Karpas-422 (cell line): ENCODE data around the gene TCTN1. TPM values are rescaled to one million over a fixed set of nuclear protein-coding genes. Genes with fewer than 3 reads are reported as not detected.
A peak's percentile ranks its signal among the peaks of the same experiment; 100 is the strongest.
"Not testable (repeated sequence)": the region's sequence is repeated elsewhere in the genome, so short reads cannot be mapped to it uniquely, and the experiment has no call there.

ENCODE experiments used
- DNase-seq: peaks from one replicate; pipeline ENCODE4 v3.0.0-alpha.2; 2015
- H2AFZ ChIP-seq: fragments of 200-600 bp; sonication (generic); 2 replicates; pipeline ENCODE4 v1.6.1; 2014; ENCODE audit warnings: antibody characterized with exemption, low read length, mixed read lengths
- H3K27ac ChIP-seq: fragments of 200-600 bp; sonication (generic); 2 replicates; pipeline ENCODE4 v1.5.1; 2014; ENCODE audit warnings: mild to moderate bottlenecking, low read length, moderate library complexity
- H3K27me3 ChIP-seq: fragments of 200-600 bp; sonication (generic); 2 replicates; pipeline ENCODE4 v1.6.1; 2014; ENCODE audit warnings: low read length, mixed read lengths
- H3K36me3 ChIP-seq: fragments of 200-600 bp; sonication (generic); 2 replicates; pipeline ENCODE4 v1.6.1; 2014; ENCODE audit warnings: low read length, mixed read lengths; ENCODE audit not compliant: insufficient read depth
- H3K4me1 ChIP-seq: fragments of 200-600 bp; sonication (generic); 2 replicates; pipeline ENCODE4 v1.6.1; 2014; ENCODE audit warnings: mild to moderate bottlenecking, low read length, mixed read lengths
- H3K4me2 ChIP-seq: fragments of 200-600 bp; sonication (generic); 2 replicates; pipeline ENCODE4 v1.6.1; 2014; ENCODE audit warnings: low read length, low read depth, mild to moderate bottlenecking; ENCODE audit not compliant: poor library complexity, severe bottlenecking
- H3K4me3 ChIP-seq: fragments of 200-600 bp; sonication (generic); 2 replicates; pipeline ENCODE4 v1.5.1; 2014; ENCODE audit warnings: mild to moderate bottlenecking, antibody characterized with exemption, low read length, mixed read lengths
- H3K79me2 ChIP-seq: fragments of 200-600 bp; sonication (generic); 2 replicates; pipeline ENCODE4 v1.6.1; 2014; ENCODE audit warnings: mild to moderate bottlenecking, low read length, mixed read lengths
- H3K9ac ChIP-seq: fragments of 200-600 bp; sonication (generic); 2 replicates; pipeline ENCODE4 v1.6.0; 2014; ENCODE audit warnings: low read length
- H3K9me2 ChIP-seq: fragments of 200-600 bp; sonication (generic), shearing (Covaris generic); replicated peaks from 2 replicates; pipeline ENCODE4 v1.6.0; 2014; ENCODE audit warnings: mild to moderate bottlenecking, low read length, moderate library complexity; ENCODE audit not compliant: insufficient read depth
- H3K9me3 ChIP-seq: fragments of 300-700, 200-600 bp; sonication (generic); 2 replicates; pipeline ENCODE4 v1.6.1; 2014; ENCODE audit warnings: low read length, mixed read lengths
- H4K20me1 ChIP-seq: fragments of 200-600 bp; sonication (generic); 2 replicates; pipeline ENCODE4 v1.6.1; 2014; ENCODE audit warnings: mild to moderate bottlenecking, antibody characterized with exemption, low read length, low read depth; ENCODE audit not compliant: insufficient read depth
- total RNA-seq: library from RNA; depleted of rRNA; stranded (reverse); fragments of >200 nt; shearing (Covaris generic); gene quantifications from 2 replicates; pipeline ENCODE4 v1.2.3, GENCODE V29; 2014; ENCODE audit warnings: low replicate concordance

Gene TCTN1
- total RNA-seq, 1 experiment from 2014 or later = 31.3 TPM

- Histone ChIP-seq H3K9me2 (no peaks in the 10 kb centered on the region), H3K27ac (no peak overlapping the region), H3K4me2 (no peak overlapping the region), H3K4me3 (no peak overlapping the region), H4K20me1 (peaks cover 7% of the 10 kb centered on the region; the same call in 1 of the 2 replicates), H3K79me2 (peaks cover 86% of the 10 kb centered on the region), H3K27me3 (no peaks in the 10 kb centered on the region), H3K36me3 (peaks cover 46% of the 10 kb centered on the region), H3K9ac (no peak overlapping the region), H3K9me3 (peaks cover 15% of the 10 kb centered on the region), H2AFZ (no peak overlapping the region), H3K4me1 (peaks cover 17% of the 10 kb centered on the region)
- DNase-seq = no peak
These were observed 39.9 kb upstream of the TCTN1 start for GRCh38 chr12:110574044-110574443.

GRCh38 chr12:110574717-110575230 lies 39.2 kb upstream of the TCTN1 start:
- H3K4me2 ChIP-seq, H3K9me2 ChIP-seq, H3K4me3 ChIP-seq, H4K20me1 ChIP-seq, H2AFZ ChIP-seq, H3K27ac ChIP-seq, H3K9ac ChIP-seq, H3K27me3 ChIP-seq, DNase-seq: not testable (repeated sequence)
- Histone ChIP-seq H3K36me3 (peaks cover 44% of the 10 kb centered on the region), H3K79me2 (peaks cover 86% of the 10 kb centered on the region), H3K4me1 (peaks cover 20% of the 10 kb centered on the region), H3K9me3 (peaks cover 15% of the 10 kb centered on the region)

GRCh38 chr12:110575326-110575725 lies 38.6 kb upstream of the TCTN1 start:
- Histone ChIP-seq H3K4me2 (no peak overlapping the region), H3K4me1 (peaks cover 25% of the 10 kb centered on the region), H3K9me3 (peaks cover 15% of the 10 kb centered on the region), H3K27me3 (no peaks in the 10 kb centered on the region), H3K79me2 (peaks cover 90% of the 10 kb centered on the region), H4K20me1 (peaks cover 7% of the 10 kb centered on the region; the same call in 1 of the 2 replicates), H3K27ac (no peak overlapping the region; the same call in 1 of the 2 replicates), H3K9ac (no peak overlapping the region), H2AFZ (no peak overlapping the region), H3K9me2 (no peaks in the 10 kb centered on the region), H3K4me3 (no peak overlapping the region), H3K36me3 (peaks cover 44% of the 10 kb centered on the region)
- no peak for DNase-seq

- no peak overlapping the region for H3K4me3 ChIP-seq
- H3K9ac ChIP-seq = no peak overlapping the region
- peaks cover 37% of the 10 kb centered on the region for H3K4me1 ChIP-seq
- H3K79me2 ChIP-seq = peaks cover 98% of the 10 kb centered on the region
- no peak overlapping the region for H3K4me2 ChIP-seq
- no peak overlapping the region for H3K27ac ChIP-seq
- peaks cover 13% of the 10 kb centered on the region for H3K9me3 ChIP-seq
- H3K9me2 ChIP-seq = no peaks in the 10 kb centered on the region
- DNase-seq = no peak
- no peak overlapping the region for H2AFZ ChIP-seq
- H3K27me3 ChIP-seq = no peaks in the 10 kb centered on the region
- peaks cover 45% of the 10 kb centered on the region for H3K36me3 ChIP-seq
- H4K20me1 ChIP-seq = peaks cover 11% of the 10 kb centered on the region
These were observed 37.4 kb upstream of the TCTN1 start for GRCh38 chr12:110576504-110576903.

GRCh38 chr12:110577864-110578693 lies 35.9 kb upstream of the TCTN1 start:
- no peak for DNase-seq
- no peak overlapping the region for H3K9ac ChIP-seq

GRCh38 chr12:110578694-110579534 lies 35.0 kb upstream of the TCTN1 start:
- H3K27me3 ChIP-seq = no peaks in the 10 kb centered on the region
- H3K9me2 ChIP-seq = no peaks in the 10 kb centered on the region
- H3K9me3 ChIP-seq = peaks cover 5% of the 10 kb centered on the region
- H3K4me1 ChIP-seq = peaks cover 45% of the 10 kb centered on the region
- H3K27ac ChIP-seq = peak overlapping the region; percentile 32
- DNase-seq = no peak
- H4K20me1 ChIP-seq = peaks cover 16% of the 10 kb centered on the region
- H2AFZ ChIP-seq = no peak overlapping the region
- peak overlapping the region; percentile 34; the same call in 1 of the 2 replicates for H3K9ac ChIP-seq
- H3K4me3 ChIP-seq = no peak overlapping the region; the same call in 1 of the 2 replicates
- H3K36me3 ChIP-seq = peaks cover 33% of the 10 kb centered on the region
- H3K4me2 ChIP-seq = peak overlapping the region; percentile 77
- peaks cover 93% of the 10 kb centered on the region for H3K79me2 ChIP-seq

More at GRCh38 chr12:110577864-110578693, 35.9 kb upstream of the TCTN1 start:
- H3K79me2 ChIP-seq = peaks cover 97% of the 10 kb centered on the region
- H3K9me3 ChIP-seq = peaks cover 5% of the 10 kb centered on the region
- peaks cover 39% of the 10 kb centered on the region for H3K4me1 ChIP-seq
- peaks cover 16% of the 10 kb centered on the region for H4K20me1 ChIP-seq
- no peak overlapping the region for H3K4me3 ChIP-seq
- H2AFZ ChIP-seq = no peak overlapping the region
- peaks cover 37% of the 10 kb centered on the region for H3K36me3 ChIP-seq
- H3K4me2 ChIP-seq = peak overlapping the region; percentile 30
- peak overlapping the region; percentile 24 for H3K27ac ChIP-seq
- no peaks in the 10 kb centered on the region for H3K27me3 ChIP-seq
- no peaks in the 10 kb centered on the region for H3K9me2 ChIP-seq

- Histone ChIP-seq H3K4me2 (peak overlapping the region; percentile 77), H3K27me3 (no peaks in the 10 kb centered on the region), H3K9me3 (no peaks in the 10 kb centered on the region; the same call in 1 of the 2 replicates), H3K36me3 (peaks cover 28% of the 10 kb centered on the region), H3K4me3 (peak overlapping the region; percentile 76; the same call in 1 of the 2 replicates), H3K4me1 (peaks cover 51% of the 10 kb centered on the region), H3K27ac (peak overlapping the region; percentile 32), H3K9me2 (no peaks in the 10 kb centered on the region), H3K9ac (peak overlapping the region; percentile 34), H4K20me1 (peaks cover 16% of the 10 kb centered on the region), H3K79me2 (peaks cover 86% of the 10 kb centered on the region), H2AFZ (no peak overlapping the region)
- DNase-seq = no peak
These were observed 34.2 kb upstream of the TCTN1 start for GRCh38 chr12:110579535-110580253.
